NCI-H146 treated with DMSO at 0.1 percent for 48 hours (cell line): ENCODE results near the gene CFAP61.

Experiments used
- DNase-seq: peaks from one replicate; lab custom pipeline; 2025; ENCODE audit not compliant: unreplicated experiment; lab: John Stamatoyannopoulos, UW

CFAP61 gene

GRCh38 chr20:20359628-20360027, 307.3 kb downstream of the CFAP61 start:
- no peak for DNase-seq

GRCh38 chr20:20360464-20360863, 308.1 kb downstream of the CFAP61 start:
- peak; percentile 82 for DNase-seq

- peak; percentile 99 for DNase-seq
Measured at GRCh38 chr20:20362774-20363433, 310.6 kb downstream of the CFAP61 start.

GRCh38 chr20:20363434-20363798, 311.1 kb downstream of the CFAP61 start:
- peak; percentile 66 for DNase-seq

GRCh38 chr20:20363799-20364592, 311.7 kb downstream of the CFAP61 start:
- DNase-seq = peak; percentile 97

- DNase-seq = peak; percentile 70
Measured at GRCh38 chr20:20364593-20365479, 312.5 kb downstream of the CFAP61 start.

GRCh38 chr20:20365480-20366161, 313.3 kb downstream of the CFAP61 start:
- DNase-seq = peak; percentile 70

GRCh38 chr20:20366551-20366875, 314.2 kb downstream of the CFAP61 start:
- peak; percentile 90 for DNase-seq

- no peak for DNase-seq
Measured at GRCh38 chr20:20366876-20367574, 314.7 kb downstream of the CFAP61 start.

GRCh38 chr20:20367575-20368417, 315.5 kb downstream of the CFAP61 start, which contains the start of gene INSM1:
TSS of gene INSM1 (plus strand) at chr20:20368104. CDS start at chr20:20368268, 164 bp downstream.
- peak; percentile 99 for DNase-seq

GRCh38 chr20:20368418-20369249, 316.3 kb downstream of the CFAP61 start:
- peak; percentile 22 for DNase-seq

GRCh38 chr20:20369250-20370093, 317.1 kb downstream of the CFAP61 start:
- DNase-seq = peak; percentile 22

- DNase-seq = peak; percentile 39
Measured at GRCh38 chr20:20370094-20370575, 317.8 kb downstream of the CFAP61 start.

- peak; percentile 44 for DNase-seq
Measured at GRCh38 chr20:20371083-20371482, 318.8 kb downstream of the CFAP61 start.

- DNase-seq = peak; percentile 53
Measured at GRCh38 chr20:20371681-20372080, 319.3 kb downstream of the CFAP61 start.

GRCh38 chr20:20373091-20373571, 320.8 kb downstream of the CFAP61 start:
- no peak for DNase-seq

- DNase-seq = peak; percentile 99
Measured at GRCh38 chr20:20375862-20376261, 323.5 kb downstream of the CFAP61 start.
